ENCODE measurements around the gene RBBP4. TPM values are rescaled to one million over a fixed set of nuclear protein-coding genes. Genes with fewer than 3 reads are reported as not detected.

Gene RBBP4
- total and polyA plus RNA-seq, 2 of the 13 experiments (the other 11 are each of a cell fraction or from before 2014, with no cell fraction given) = 64.4 to 166 TPM

DNA sequence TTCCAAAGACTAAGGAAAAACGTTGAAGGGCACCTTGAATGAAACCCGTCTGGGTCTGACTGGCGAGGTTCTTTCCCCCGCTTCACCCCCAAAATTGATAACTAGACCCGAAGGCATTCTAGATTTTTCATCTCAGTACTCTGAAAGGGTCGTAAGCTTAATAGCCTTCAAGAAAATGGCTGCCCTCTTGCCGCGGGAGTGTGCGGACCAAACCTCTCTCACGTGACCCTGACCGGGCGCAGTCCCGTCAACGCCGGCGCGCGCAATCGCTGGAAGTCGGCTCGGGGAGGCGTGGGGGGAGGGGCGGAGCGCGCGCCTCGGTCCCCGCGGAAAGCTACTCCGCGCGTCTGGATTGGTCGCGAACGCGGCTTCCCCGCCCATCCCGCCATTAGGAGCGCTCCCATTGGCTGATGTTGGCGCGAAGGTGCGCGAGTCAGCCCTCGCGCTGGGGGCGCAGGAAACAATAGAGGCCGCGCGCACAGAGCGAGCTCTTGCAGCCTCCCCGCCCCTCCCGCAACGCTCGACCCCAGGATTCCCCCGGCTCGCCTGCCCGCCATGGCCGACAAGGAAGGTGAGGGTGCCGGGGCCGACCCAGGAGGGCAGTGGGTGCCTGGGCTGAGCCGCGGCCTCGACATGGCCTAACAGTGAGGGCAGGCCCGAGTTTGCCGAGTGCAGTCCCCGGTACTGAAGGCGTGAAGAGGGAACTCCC is at the start of gene RBBP4 (continued):
- TF ChIP-seq FOXA3 (CRISPR knock-in tag; IDR thresholded peaks at IDR 0.05) (no peak), ZNF230 (CRISPR knock-in tag; IDR thresholded peaks at IDR 0.05) (peak; percentile 91; the same call in 1 of the 2 replicates), CTCF (CRISPR knock-in tag; IDR thresholded peaks at IDR 0.05) (no peak), ZNF558 (CRISPR knock-in tag; IDR thresholded peaks at IDR 0.05; ENCODE audit: borderline replicate concordance) (no peak; the same call in none of the 2 replicates), ETV6 (CRISPR knock-in tag; conservative IDR thresholded peaks at IDR 0.05) (no peak), ZNF142 (CRISPR knock-in tag; IDR thresholded peaks at IDR 0.05) (peak; percentile 55; the same call in 1 of the 2 replicates), ZFAT (CRISPR knock-in tag; conservative IDR thresholded peaks at IDR 0.05) (0 out of 2 replicates have a peak, but pooled peaks have one; percentile 8), SP4 (CRISPR knock-in tag; IDR thresholded peaks at IDR 0.05) (peak; percentile 63; the same call in 1 of the 2 replicates), CHD2 (IDR thresholded peaks at IDR 0.05; ENCODE audit: low read depth, low read length) (peak; percentile 88), YY1 (IDR thresholded peaks at IDR 0.05; ENCODE audit: insufficient read depth, insufficient replicate concordance, low read depth, low read length) (peak; percentile 89), ADNP (CRISPR knock-in tag; IDR thresholded peaks at IDR 0.05) (no peak), MIXL1 (CRISPR knock-in tag; IDR thresholded peaks at IDR 0.05) (no peak), SRSF4 (IDR thresholded peaks at IDR 0.05; ENCODE audit: low read depth, low read length, poor library complexity, severe bottlenecking) (no peak), ZNF362 (CRISPR knock-in tag; IDR thresholded peaks at IDR 0.05; ENCODE audit: borderline replicate concordance) (no peak)
- TF ChIP-seq, protein P1, sequence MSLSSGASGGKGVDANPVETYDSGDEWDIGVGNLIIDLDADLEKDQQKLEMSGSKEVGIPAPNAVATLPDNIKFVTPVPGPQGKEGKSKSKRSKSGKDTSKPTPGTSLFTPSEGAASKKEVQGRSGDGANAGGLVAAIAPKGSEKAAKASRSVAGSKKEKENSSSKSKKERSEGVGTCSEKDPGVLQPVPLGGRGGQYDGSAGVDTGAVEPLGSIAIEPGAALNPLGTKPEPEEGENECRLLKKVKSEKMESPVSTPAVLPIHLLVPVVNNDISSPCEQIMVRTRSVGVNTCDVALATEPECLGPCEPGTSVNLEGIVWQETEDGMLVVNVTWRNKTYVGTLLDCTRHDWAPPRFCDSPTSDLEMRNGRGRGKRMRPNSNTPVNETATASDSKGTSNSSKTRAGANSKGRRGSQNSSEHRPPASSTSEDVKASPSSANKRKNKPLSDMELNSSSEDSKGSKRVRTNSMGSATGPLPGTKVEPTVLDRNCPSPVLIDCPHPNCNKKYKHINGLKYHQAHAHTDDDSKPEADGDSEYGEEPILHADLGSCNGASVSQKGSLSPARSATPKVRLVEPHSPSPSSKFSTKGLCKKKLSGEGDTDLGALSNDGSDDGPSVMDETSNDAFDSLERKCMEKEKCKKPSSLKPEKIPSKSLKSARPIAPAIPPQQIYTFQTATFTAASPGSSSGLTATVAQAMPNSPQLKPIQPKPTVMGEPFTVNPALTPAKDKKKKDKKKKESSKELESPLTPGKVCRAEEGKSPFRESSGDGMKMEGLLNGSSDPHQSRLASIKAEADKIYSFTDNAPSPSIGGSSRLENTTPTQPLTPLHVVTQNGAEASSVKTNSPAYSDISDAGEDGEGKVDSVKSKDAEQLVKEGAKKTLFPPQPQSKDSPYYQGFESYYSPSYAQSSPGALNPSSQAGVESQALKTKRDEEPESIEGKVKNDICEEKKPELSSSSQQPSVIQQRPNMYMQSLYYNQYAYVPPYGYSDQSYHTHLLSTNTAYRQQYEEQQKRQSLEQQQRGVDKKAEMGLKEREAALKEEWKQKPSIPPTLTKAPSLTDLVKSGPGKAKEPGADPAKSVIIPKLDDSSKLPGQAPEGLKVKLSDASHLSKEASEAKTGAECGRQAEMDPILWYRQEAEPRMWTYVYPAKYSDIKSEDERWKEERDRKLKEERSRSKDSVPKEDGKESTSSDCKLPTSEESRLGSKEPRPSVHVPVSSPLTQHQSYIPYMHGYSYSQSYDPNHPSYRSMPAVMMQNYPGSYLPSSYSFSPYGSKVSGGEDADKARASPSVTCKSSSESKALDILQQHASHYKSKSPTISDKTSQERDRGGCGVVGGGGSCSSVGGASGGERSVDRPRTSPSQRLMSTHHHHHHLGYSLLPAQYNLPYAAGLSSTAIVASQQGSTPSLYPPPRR (CRISPR knock-in tag; IDR thresholded peaks at IDR 0.05; ENCODE audit: borderline replicate concordance) = peak; percentile 57; the same call in 1 of the 2 replicates
